Measurements from ENCODE around the gene RHCG. TPM values are rescaled to one million over a fixed set of nuclear protein-coding genes. Genes with fewer than 3 reads are reported as not detected.
A peak's percentile ranks its signal among the peaks of the same experiment; 100 is the strongest.

RHCG gene
- total RNA-seq, 1 donor, result not detected

DNA sequence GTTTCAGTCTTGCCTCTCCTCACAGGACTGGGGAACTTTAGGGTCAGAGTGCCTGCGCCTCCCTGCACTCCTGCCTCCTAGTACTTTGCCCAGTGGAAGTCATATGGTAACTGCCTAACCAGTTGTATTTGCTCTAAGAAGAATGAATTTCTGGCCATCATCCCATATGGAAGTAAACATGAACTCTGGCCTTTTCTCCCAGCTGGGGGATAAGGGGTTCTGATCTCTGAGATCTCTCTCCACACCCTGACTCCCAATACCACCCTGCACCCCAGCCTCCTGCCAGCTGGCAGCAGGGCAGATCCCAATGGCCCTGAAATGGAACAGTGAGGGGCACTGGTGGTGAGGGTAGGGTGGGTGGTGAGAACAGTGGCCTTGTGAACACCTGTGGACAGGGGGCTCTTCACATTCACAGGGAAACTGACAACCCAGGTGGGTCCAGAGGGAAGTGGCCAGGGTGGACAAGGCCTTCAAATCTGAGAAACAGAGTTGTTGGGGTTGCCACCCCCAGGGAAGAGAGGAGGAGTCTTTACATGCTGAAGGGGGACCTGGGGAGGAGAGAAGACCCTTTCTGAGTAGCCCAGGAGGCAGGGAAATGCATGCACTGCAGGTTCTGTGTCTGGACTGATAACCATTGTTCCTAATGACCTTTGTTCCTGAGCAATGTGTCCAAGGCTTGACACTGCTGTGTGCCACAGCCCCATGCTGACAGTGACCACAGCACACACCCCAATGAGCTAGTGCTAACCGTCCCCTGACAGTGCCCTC is 36.9 kb downstream of the RHCG start:
- DNase-seq (ENCODE audit: low read depth), result no peak
- no peak overlapping the region for H3K4me3 ChIP-seq (ENCODE audit: low read depth, low read length)
- TF ChIP-seq, protein P1, sequence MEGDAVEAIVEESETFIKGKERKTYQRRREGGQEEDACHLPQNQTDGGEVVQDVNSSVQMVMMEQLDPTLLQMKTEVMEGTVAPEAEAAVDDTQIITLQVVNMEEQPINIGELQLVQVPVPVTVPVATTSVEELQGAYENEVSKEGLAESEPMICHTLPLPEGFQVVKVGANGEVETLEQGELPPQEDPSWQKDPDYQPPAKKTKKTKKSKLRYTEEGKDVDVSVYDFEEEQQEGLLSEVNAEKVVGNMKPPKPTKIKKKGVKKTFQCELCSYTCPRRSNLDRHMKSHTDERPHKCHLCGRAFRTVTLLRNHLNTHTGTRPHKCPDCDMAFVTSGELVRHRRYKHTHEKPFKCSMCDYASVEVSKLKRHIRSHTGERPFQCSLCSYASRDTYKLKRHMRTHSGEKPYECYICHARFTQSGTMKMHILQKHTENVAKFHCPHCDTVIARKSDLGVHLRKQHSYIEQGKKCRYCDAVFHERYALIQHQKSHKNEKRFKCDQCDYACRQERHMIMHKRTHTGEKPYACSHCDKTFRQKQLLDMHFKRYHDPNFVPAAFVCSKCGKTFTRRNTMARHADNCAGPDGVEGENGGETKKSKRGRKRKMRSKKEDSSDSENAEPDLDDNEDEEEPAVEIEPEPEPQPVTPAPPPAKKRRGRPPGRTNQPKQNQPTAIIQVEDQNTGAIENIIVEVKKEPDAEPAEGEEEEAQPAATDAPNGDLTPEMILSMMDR (IDR thresholded peaks at IDR 0.05; ENCODE audit: insufficient read depth, low read depth, low read length), result no peak

DNA sequence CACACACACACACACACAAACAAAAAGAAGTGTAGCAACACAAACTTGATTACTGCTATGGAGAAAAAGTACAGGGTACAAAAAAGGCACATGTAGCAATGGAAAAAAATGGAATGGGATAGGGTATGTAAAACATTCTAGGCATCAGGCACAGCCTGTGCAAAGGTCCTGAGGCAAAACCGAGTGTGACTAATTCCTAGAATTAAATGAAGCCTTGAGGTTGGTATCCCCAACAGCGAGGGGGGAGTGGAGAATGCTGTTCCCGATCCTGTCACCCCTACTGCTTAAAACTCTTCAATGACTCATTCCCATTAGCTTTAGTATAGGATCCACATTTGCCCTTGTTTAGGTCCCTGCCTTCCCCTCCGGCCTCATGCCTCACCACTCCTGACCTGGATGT is 37.9 kb downstream of the RHCG start:
- TF ChIP-seq, protein P1 (IDR thresholded peaks at IDR 0.05; ENCODE audit: insufficient read depth, low read depth, low read length), result no peak
- H3K4me3 ChIP-seq (ENCODE audit: low read depth, low read length), result no peak overlapping the region
- no peak for DNase-seq (ENCODE audit: low read depth)

DNA sequence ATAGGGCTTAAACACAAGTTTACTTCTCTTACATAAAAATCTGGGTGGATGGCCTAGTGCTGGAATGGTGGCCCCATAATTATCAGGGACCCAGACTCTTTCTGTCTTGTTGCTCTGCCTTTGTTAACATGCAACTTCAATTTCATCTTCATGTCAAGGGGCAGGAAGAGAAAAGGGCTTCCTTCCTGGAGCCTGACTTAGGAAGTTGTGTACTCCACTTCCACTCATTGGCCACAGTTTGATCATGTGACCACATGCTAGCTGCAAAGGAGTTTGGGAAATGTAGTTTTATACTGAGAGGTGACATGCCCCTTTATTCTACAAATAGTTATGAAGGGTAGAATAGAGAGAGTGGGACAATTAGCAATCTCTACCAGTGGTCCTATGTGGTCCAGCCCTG is 39.3 kb downstream of the RHCG start:
- no peak overlapping the region for H3K4me3 ChIP-seq (ENCODE audit: low read depth, low read length)
- TF ChIP-seq, protein P1 (IDR thresholded peaks at IDR 0.05; ENCODE audit: insufficient read depth, low read depth, low read length), result no peak
- peak; percentile 18 for DNase-seq (ENCODE audit: low read depth)

DNA sequence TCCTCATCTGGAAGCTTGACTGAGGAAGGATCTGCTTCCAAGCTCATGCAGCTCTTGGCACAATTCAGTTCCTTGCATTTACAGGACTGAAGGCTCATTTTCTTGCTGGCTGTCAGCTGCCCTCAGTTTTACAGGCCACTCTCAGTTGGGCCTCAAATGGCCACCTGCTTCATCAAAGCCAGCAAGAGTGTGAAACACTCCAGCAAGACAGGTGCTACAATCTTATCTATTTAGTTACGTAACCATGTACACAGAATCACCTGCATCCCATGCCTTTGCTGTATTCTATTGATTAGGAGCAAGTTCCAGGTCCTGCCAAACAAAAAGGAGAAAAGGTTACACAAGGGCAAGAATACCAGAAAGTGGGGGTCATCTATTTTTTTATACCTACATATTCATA is 40.8 kb downstream of the RHCG start:
- DNase-seq (ENCODE audit: low read depth), result no peak
- TF ChIP-seq, protein P1 (IDR thresholded peaks at IDR 0.05; ENCODE audit: insufficient read depth, low read depth, low read length), result no peak
- no peak overlapping the region for H3K4me3 ChIP-seq (ENCODE audit: low read depth, low read length)

DNA sequence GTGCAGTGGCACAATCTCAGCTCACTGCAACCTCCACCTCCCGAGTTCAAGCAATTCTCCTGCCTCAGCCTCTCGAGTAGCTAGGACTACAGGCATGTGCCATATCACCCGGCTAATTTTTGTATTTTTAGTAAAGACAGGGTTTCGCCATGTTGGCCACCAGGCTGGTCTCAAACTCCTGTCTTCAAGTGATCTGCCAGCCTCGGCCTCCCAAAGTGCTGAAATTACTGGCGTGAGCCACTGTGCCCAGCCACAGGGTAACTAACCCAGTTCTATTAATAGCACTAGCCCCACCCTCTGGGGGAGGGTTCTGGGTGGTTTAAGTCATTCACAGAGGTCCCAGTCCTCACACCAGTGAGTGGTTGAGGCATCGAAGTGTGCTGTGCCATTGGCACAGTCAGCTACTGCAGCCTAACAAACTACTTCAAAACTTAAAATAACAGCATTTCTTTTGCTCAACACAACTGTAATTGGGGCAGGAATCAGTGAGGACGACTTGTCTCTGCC is 44.0 kb downstream of the RHCG start:
- DNase-seq (ENCODE audit: low read depth), result no peak
- H3K4me3 ChIP-seq (ENCODE audit: low read depth, low read length), result no peak overlapping the region
- TF ChIP-seq, protein P1 (IDR thresholded peaks at IDR 0.05; ENCODE audit: insufficient read depth, low read depth, low read length), result no peak

DNA sequence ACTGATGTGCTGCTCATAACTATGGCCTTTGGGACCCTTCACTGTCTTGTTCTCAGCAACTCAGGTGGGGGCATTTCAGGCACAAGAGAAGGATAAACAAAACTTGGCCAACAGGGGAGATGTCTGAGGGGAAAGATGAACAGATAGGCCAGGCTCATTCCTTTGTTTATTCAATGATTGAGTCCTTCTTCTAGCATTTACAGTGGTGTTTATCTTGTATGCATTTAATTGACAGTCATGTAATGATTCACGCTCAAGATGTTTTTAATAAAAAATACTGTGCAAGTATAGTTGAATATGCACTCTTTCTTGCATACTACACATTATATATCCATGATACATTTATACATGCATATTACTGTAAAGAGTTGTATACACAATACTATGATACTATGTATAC is 44.5 kb downstream of the RHCG start:
- no peak for DNase-seq (ENCODE audit: low read depth)
- TF ChIP-seq, protein P1 (IDR thresholded peaks at IDR 0.05; ENCODE audit: insufficient read depth, low read depth, low read length), result no peak
- H3K4me3 ChIP-seq (ENCODE audit: low read depth, low read length), result no peak overlapping the region

All from fibroblast of villous mesenchyme (primary cell).